SK-N-SH treated with all-trans-retinoic acid at 6 μM for 48 hours (cell line): ENCODE results near the gene INTS13.
"Not testable (repeated sequence)": the region's sequence is repeated elsewhere in the genome, so short reads cannot be mapped to it uniquely, and the experiment has no call there.

Experiments used
- ATAC-seq: fragments of 200-7000 bp; cut with Tn5 transposase; 3 replicates; pipeline ENCODE4 v1.9.1; 2020; ENCODE audit warnings: mild to moderate bottlenecking, moderate library complexity
- ARNTL ChIP-seq: fragments of 450-650 bp; formaldehyde crosslinking; IDR thresholded peaks from 2 replicates; pipeline ENCODE4 v1.5.0; 2020; ENCODE audit warnings: low read depth, mild to moderate bottlenecking, moderate library complexity, borderline replicate concordance
- CREB5 ChIP-seq: fragments of 250-450 bp; sonication (Bioruptor Pico); IDR thresholded peaks from 2 replicates; pipeline ENCODE4 v1.5.1; 2020; ENCODE audit warnings: low read depth, mild to moderate bottlenecking, moderate library complexity
- CSDC2 ChIP-seq: fragments of 250-450 bp; sonication (Bioruptor Pico); IDR thresholded peaks from 2 replicates; pipeline ENCODE4 v1.5.0; 2020; ENCODE audit warnings: mild to moderate bottlenecking, moderate library complexity
- CSRNP3 ChIP-seq: fragments of 250-450 bp; sonication (Bioruptor Pico); IDR thresholded peaks from 2 replicates; pipeline ENCODE4 v1.5.1; 2021; ENCODE audit warnings: mild to moderate bottlenecking, moderate library complexity
- GLIS3 ChIP-seq: fragments of 250-450 bp; sonication (Bioruptor Pico); IDR thresholded peaks from 2 replicates; pipeline ENCODE4 v1.5.0; 2020; ENCODE audit warnings: mild to moderate bottlenecking, moderate library complexity
- OSR1 ChIP-seq: fragments of 250-450 bp; sonication (Bioruptor Pico); IDR thresholded peaks from 2 replicates; pipeline ENCODE4 v1.8.0; 2022; ENCODE audit warnings: moderate library complexity, mild to moderate bottlenecking, inconsistent platforms
- POU6F1 ChIP-seq: fragments of 250-450 bp; sonication (Bioruptor Pico); IDR thresholded peaks from 2 replicates; pipeline ENCODE4 v1.8.0; 2021; ENCODE audit warnings: low read depth, mild to moderate bottlenecking, moderate library complexity, borderline replicate concordance
- RARB ChIP-seq: fragments of 250-450 bp; sonication (Bioruptor Pico); IDR thresholded peaks from 2 replicates; pipeline ENCODE4 v1.8.0; 2021; ENCODE audit warnings: mild to moderate bottlenecking, moderate library complexity
- SNAI2 ChIP-seq: fragments of 250-450 bp; sonication (Bioruptor Pico); IDR thresholded peaks from 2 replicates; pipeline ENCODE4 v1.5.0; 2020; ENCODE audit warnings: mild to moderate bottlenecking, moderate library complexity
- TOX ChIP-seq: fragments of 250-450 bp; sonication (Bioruptor Pico); IDR thresholded peaks from 2 replicates; pipeline ENCODE4 v1.8.0; 2021; ENCODE audit warnings: mild to moderate bottlenecking, moderate library complexity, borderline replicate concordance
- ZC3H10 ChIP-seq: fragments of 250-450 bp; sonication (Bioruptor Pico); IDR thresholded peaks from 2 replicates; pipeline ENCODE4 v1.5.1; 2021; ENCODE audit warnings: mild to moderate bottlenecking, moderate library complexity
- ZNF70 ChIP-seq: fragments of 450-650 bp; formaldehyde crosslinking; IDR thresholded peaks from 2 replicates; pipeline ENCODE4 v1.5.0; 2020; ENCODE audit warnings: mild to moderate bottlenecking, moderate library complexity
- ZNF8 ChIP-seq: fragments of 450-650 bp; formaldehyde crosslinking; IDR thresholded peaks from 2 replicates; pipeline ENCODE4 v1.5.0; 2020; ENCODE audit warnings: mild to moderate bottlenecking, moderate library complexity

The INTS13 gene

GRCh38 chr12:26863515-26863914 is 74.3 kb downstream of the INTS13 start:
- no peak for TF ChIP-seq GLIS3
- no peak for ATAC-seq

- ATAC-seq = not testable (repeated sequence)
Observed at GRCh38 chr12:26862787-26863186, 75.0 kb downstream of the INTS13 start.

GRCh38 chr12:26861690-26862089 is 76.1 kb downstream of the INTS13 start:
- ATAC-seq = no peak
- no peak for TF ChIP-seq ZNF8 (CRISPR knock-in tag)
- TF ChIP-seq RARB (CRISPR knock-in tag) = no peak
- no peak for TF ChIP-seq SNAI2

GRCh38 chr12:26857465-26858176 is 80.2 kb downstream of the INTS13 start:
- TF ChIP-seq ZNF70 = peak; percentile 43; the same call in 1 of the 2 replicates
- no peak for TF ChIP-seq TOX (CRISPR knock-in tag)
- ATAC-seq = no peak

GRCh38 chr12:26855337-26855736 is 82.4 kb downstream of the INTS13 start:
- TF ChIP-seq OSR1 (CRISPR knock-in tag) (no peak), CSDC2 (CRISPR knock-in tag) (no peak), CREB5 (no peak), CSRNP3 (CRISPR knock-in tag) (no peak), POU6F1 (CRISPR knock-in tag) (no peak), ZC3H10 (CRISPR knock-in tag) (no peak), GLIS3 (no peak), ARNTL (CRISPR knock-in tag) (no peak)
- TF ChIP-seq, all 23 proteins: peak for 0
- ATAC-seq = no peak
